Lung microvascular endothelial cell (primary cell): ENCODE results near the gene CCDC124. TPM values are rescaled to one million over a fixed set of nuclear protein-coding genes. Genes with fewer than 3 reads are reported as not detected.

Source experiments
- DNase-seq, 2 donors: peaks; one replicate each; pipeline versions ENCODE4 v3.0.0 to v3.0.0-alpha.2; 2010; ENCODE audit warnings: low read depth in 2 of 2
- total RNA-seq: library from RNA; depleted of rRNA; stranded (reverse); fragments of >200 nt; gene quantifications from 2 replicates; pipeline ENCODE4 v1.2.1, GENCODE V29; 2014

CCDC124 gene
- total RNA-seq, 1 donor from 2014 or later, result 33.1 TPM

- no peak for DNase-seq
Observed at GRCh38 chr19:17951990-17952976, 19.5 kb downstream of the CCDC124 start.

GRCh38 chr19:17953316-17953801 lies 20.5 kb downstream of the CCDC124 start:
- no peak for DNase-seq

GRCh38 chr19:17953869-17954268 lies 21.1 kb downstream of the CCDC124 start:
- no peak for DNase-seq

- DNase-seq, result no peak
Observed at GRCh38 chr19:17954401-17954800, 21.6 kb downstream of the CCDC124 start.

- DNase-seq, result no peak
Observed at GRCh38 chr19:17957149-17957849, 24.5 kb downstream of the CCDC124 start.

- DNase-seq, result no peak
Observed at GRCh38 chr19:17957885-17958284, 25.1 kb downstream of the CCDC124 start.

GRCh38 chr19:17963936-17964691 lies 31.3 kb downstream of the CCDC124 start:
- no peak for DNase-seq

GRCh38 chr19:17965370-17966128 lies 32.7 kb downstream of the CCDC124 start:
- no peak for DNase-seq

- no peak for DNase-seq
Observed at GRCh38 chr19:17966129-17966483, 33.3 kb downstream of the CCDC124 start.

GRCh38 chr19:17966550-17967256 lies 33.9 kb downstream of the CCDC124 start, which contains the start of gene KCNN1:
Gene KCNN1 (plus strand): TSS chr19:17967107. CDS start chr19:17973889, 6,782 bp downstream.
- DNase-seq, result peak in 1 of 2 donors; percentile 24

- no peak for DNase-seq
Observed at GRCh38 chr19:17967257-17968051, 34.6 kb downstream of the CCDC124 start.

GRCh38 chr19:17968362-17968761 lies 35.5 kb downstream of the CCDC124 start:
- no peak for DNase-seq

- DNase-seq, result no peak
Observed at GRCh38 chr19:17969096-17969792, 36.4 kb downstream of the CCDC124 start.

- DNase-seq, result no peak
Observed at GRCh38 chr19:17972230-17972629, 39.4 kb downstream of the CCDC124 start.

GRCh38 chr19:17973759-17974158 lies 40.9 kb downstream of the CCDC124 start:
- no peak for DNase-seq

- DNase-seq, result no peak
Observed at GRCh38 chr19:17974551-17974950, 41.7 kb downstream of the CCDC124 start.

- DNase-seq, result no peak
Observed at GRCh38 chr19:17975032-17975431, 42.2 kb downstream of the CCDC124 start.

- DNase-seq, result no peak
Observed at GRCh38 chr19:17977021-17977420, 44.2 kb downstream of the CCDC124 start.

- no peak for DNase-seq
Observed at GRCh38 chr19:17977488-17977887, 44.7 kb downstream of the CCDC124 start.
